Measurements from ENCODE around the gene NAA10. TPM values are rescaled to one million over a fixed set of nuclear protein-coding genes. Genes with fewer than 3 reads are reported as not detected.
A peak's percentile ranks its signal among the peaks of the same experiment; 100 is the strongest.

NAA10 gene
- total RNA-seq, 1 donor from 2014 or later = 116 TPM

DNA sequence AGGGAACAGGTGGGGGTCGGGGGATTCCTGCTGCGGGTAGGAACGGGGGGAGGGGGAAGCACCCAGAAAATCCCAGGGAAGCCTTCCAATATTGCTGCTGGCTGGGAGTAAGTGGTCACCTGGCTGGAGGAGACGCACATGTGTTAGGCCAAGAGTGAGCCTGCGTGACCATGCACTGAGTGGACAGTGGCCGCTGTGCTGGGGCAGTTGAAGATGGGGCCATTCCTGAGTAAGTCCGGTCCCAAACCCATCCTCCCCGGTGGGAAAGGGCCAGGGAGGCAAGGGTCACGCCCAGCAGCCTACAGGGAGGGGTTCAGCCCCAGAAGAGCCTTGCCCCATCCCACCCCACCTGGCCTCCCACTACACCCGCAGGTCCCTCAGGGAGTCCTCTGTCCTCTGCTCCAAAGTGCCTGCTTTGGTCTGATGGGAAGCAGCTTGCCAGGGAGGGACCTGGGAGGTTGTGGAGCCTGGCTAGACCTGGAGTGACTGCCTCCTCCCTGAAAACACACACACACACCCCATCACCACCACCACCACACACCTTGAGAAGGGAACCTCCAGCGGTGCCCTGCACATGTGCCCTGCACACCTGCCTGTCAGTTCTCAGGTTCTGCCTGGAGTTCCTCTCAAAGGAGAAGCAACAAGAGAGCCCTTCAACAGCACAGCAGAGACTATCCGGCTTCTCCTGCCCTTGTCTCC is 54.9 kb downstream of the NAA10 start:
- H3K4me1 Mint-ChIP-seq = peaks cover 52% of the 10 kb centered on the region
- H3K27me3 Mint-ChIP-seq (ENCODE audit: low read depth) = peaks cover 16% of the 10 kb centered on the region
- TF ChIP-seq, protein P1, sequence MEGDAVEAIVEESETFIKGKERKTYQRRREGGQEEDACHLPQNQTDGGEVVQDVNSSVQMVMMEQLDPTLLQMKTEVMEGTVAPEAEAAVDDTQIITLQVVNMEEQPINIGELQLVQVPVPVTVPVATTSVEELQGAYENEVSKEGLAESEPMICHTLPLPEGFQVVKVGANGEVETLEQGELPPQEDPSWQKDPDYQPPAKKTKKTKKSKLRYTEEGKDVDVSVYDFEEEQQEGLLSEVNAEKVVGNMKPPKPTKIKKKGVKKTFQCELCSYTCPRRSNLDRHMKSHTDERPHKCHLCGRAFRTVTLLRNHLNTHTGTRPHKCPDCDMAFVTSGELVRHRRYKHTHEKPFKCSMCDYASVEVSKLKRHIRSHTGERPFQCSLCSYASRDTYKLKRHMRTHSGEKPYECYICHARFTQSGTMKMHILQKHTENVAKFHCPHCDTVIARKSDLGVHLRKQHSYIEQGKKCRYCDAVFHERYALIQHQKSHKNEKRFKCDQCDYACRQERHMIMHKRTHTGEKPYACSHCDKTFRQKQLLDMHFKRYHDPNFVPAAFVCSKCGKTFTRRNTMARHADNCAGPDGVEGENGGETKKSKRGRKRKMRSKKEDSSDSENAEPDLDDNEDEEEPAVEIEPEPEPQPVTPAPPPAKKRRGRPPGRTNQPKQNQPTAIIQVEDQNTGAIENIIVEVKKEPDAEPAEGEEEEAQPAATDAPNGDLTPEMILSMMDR (conservative IDR thresholded peaks at IDR 0.05) = no peak
- peak overlapping the region; percentile 83 for H3K4me3 Mint-ChIP-seq
- peak overlapping the region; percentile 91 for H3K27ac Mint-ChIP-seq (ENCODE audit: unreplicated experiment)
- no peak for DNase-seq (ENCODE audit: low read depth, low spot score)
- peaks cover 10% of the 10 kb centered on the region for H3K36me3 Mint-ChIP-seq (ENCODE audit: low read depth)
- H3K9me3 Mint-ChIP-seq = peaks cover 3% of the 10 kb centered on the region

Small RNAs within 50 kb of the gene (microRNA-seq; reads per million reads assigned to microRNA genes)
- gene MIR3202-1 = not detected
- not detected for gene MIR3202-2

Other genes starting within 250 kb of the NAA10 start
- gene SLC6A8, start 247.1 kb downstream of the NAA10 start, total RNA-seq = 123 and 125 TPM in 2 replicates
- 117 and 118 TPM in 2 replicates for gene BCAP31, start 210.7 kb downstream of the NAA10 start, total RNA-seq
- 6.0 and 6.6 TPM in 2 replicates for gene ABCD1, start 210.2 kb downstream of the NAA10 start, total RNA-seq
- gene PLXNB3, start 170.8 kb downstream of the NAA10 start, total RNA-seq = 15.7 and 16.2 TPM in 2 replicates
- 0.14 and 0.30 TPM in 2 replicates for gene SRPK3, start 154.0 kb downstream of the NAA10 start, total RNA-seq
- gene IDH3G, start 140.7 kb downstream of the NAA10 start, total RNA-seq = 50.2 and 52.6 TPM in 2 replicates
- 183 and 187 TPM in 2 replicates for gene SSR4, start 140.4 kb downstream of the NAA10 start, total RNA-seq
- 48.8 and 52.5 TPM in 2 replicates for gene PDZD4, start 104.5 kb downstream of the NAA10 start, total RNA-seq
- 133 and 137 TPM in 2 replicates for gene L1CAM, start 48.9 kb downstream of the NAA10 start, total RNA-seq
- not detected in 2 replicates for gene AVPR2, start 30.4 kb downstream of the NAA10 start, total RNA-seq
- gene ARHGAP4, start 8.8 kb downstream of the NAA10 start, total RNA-seq = 10.2 and 10.7 TPM in 2 replicates
- gene RENBP, start 9.6 kb upstream of the NAA10 start, total RNA-seq = 11.4 and 11.8 TPM in 2 replicates
- 168 and 173 TPM in 2 replicates for gene HCFC1, start 36.8 kb upstream of the NAA10 start, total RNA-seq
- gene TMEM187, start 37.7 kb upstream of the NAA10 start, total RNA-seq = 8.0 and 14.0 TPM in 2 replicates
- gene IRAK1, start 84.9 kb upstream of the NAA10 start, total RNA-seq = 119 and 127 TPM in 2 replicates
- gene MECP2, start 162.7 kb upstream of the NAA10 start, total RNA-seq = 49.1 and 51.0 TPM in 2 replicates
- not detected in 2 replicates for gene OPN1LW, start 209.2 kb upstream of the NAA10 start, total RNA-seq
- gene OPN1MW, start 247.6 kb upstream of the NAA10 start, total RNA-seq = not detected in 2 replicates

All from neural crest cell (in vitro differentiated cells).